ENCODE results near the gene HUWE1. TPM values are rescaled to one million over a fixed set of nuclear protein-coding genes. Genes with fewer than 3 reads are reported as not detected.

Gene HUWE1
- 100 to 1,000 TPM; 133 to 219 (median 198) TPM for total RNA-seq
- polyA plus RNA-seq, result 10 to 100 TPM; 30.8 to 52.0 TPM
- long read RNA-seq, donor 1, partial matches to known transcripts, result 41 of 43 reads
- long read RNA-seq, donor 1, other reads (novel, unspliced or antisense), result 2 of 43 reads
- long read RNA-seq, donor 2, partial matches to known transcripts, result 36 of 41 reads
- long read RNA-seq, donor 2, other reads (novel, unspliced or antisense), result 5 of 41 reads
- long read RNA-seq, donor 3, partial matches to known transcripts, result 66 of 72 reads
- long read RNA-seq, donor 3, other reads (novel, unspliced or antisense), result 6 of 72 reads

GRCh38 chrX:53686151-53686885, at the start of gene HUWE1:
TSS of gene HUWE1 (minus strand) at chrX:53686719. CDS start at chrX:53654107, 32,612 bp downstream.
- Histone ChIP-seq H3K4me3 (peak within 1 kb of the TSS; percentile 49 to 90 (median 68)), H3K36me3 (peaks cover 0 to 7% (median 0%) of the 10 kb centered on the region in 9 donors), H3K27me3 (peaks cover 0 to 17% (median 0%) of the 10 kb centered on the region in 7 donors), H3K9me3 (peaks cover 0 to 5% (median 0%) of the 10 kb centered on the region in 11 donors), H3K4me1 (peaks cover 0 to 30% (median 9%) of the 10 kb centered on the region in 9 donors), H3K27ac (peak within 1 kb of the TSS; percentile 40 to 91 (median 85))
- intact Hi-C loops (cut with DNase I), result loop anchor here in 1 of 10 donors (10.0 kb wide), 2 partner anchors 358 to 498 kb away; partner anchors contain the start of genes FAM120C and PHF8
- TF ChIP-seq, protein P1, sequence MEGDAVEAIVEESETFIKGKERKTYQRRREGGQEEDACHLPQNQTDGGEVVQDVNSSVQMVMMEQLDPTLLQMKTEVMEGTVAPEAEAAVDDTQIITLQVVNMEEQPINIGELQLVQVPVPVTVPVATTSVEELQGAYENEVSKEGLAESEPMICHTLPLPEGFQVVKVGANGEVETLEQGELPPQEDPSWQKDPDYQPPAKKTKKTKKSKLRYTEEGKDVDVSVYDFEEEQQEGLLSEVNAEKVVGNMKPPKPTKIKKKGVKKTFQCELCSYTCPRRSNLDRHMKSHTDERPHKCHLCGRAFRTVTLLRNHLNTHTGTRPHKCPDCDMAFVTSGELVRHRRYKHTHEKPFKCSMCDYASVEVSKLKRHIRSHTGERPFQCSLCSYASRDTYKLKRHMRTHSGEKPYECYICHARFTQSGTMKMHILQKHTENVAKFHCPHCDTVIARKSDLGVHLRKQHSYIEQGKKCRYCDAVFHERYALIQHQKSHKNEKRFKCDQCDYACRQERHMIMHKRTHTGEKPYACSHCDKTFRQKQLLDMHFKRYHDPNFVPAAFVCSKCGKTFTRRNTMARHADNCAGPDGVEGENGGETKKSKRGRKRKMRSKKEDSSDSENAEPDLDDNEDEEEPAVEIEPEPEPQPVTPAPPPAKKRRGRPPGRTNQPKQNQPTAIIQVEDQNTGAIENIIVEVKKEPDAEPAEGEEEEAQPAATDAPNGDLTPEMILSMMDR (IDR thresholded peaks at IDR 0.05), result no peak
- WGBS, 2 donors, result 0% methylated on average over 38 to 61 of the region's 61 CpGs
- ATAC-seq, result peak; percentile 53 to 76 (median 61)
- DNase-seq, result peak; percentile 78 to 84

GRCh38 chrX:53732797-53733196, 46.3 kb upstream of the HUWE1 start:
- Histone ChIP-seq H3K27ac (no peak overlapping the region), H3K4me3 (no peak overlapping the region), H3K4me1 (no peaks in the 10 kb centered on the region), H3K27me3 (peaks cover 0 to 22% (median 0%) of the 10 kb centered on the region in 7 donors), H3K36me3 (no peaks in the 10 kb centered on the region), H3K9me3 (no peaks in the 10 kb centered on the region)
- intact Hi-C loops (cut with DNase I), result no loop called here
- DNase-seq, result no peak
- no peak for ATAC-seq
- TF ChIP-seq, protein P1 (IDR thresholded peaks at IDR 0.05), result no peak
- 66 to 77% methylated on average over 2 of the region's 2 CpGs for WGBS, 2 donors

DNA sequence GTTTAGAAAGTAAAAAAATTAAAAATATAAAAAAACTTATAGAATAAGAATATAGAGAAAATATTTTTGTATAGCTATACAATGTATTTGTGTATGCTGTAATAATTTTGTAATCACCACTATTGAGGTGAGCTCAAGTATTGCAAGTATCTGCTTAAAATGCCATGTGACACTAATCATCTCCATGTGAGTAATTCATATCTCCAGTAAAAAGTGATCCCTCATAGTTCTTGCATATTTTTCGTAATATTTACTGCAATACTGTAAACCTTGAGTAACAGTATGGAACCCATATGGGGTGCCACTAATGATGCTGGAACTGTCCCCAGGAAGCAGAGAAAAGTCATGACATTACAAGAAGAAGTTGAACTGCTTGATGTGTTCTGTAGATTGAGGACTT, 43.2 kb upstream of the HUWE1 start:
- Histone ChIP-seq H3K9me3 (no peaks in the 10 kb centered on the region), H3K27me3 (no peaks in the 10 kb centered on the region), H3K4me3 (no peak overlapping the region), H3K27ac (no peak overlapping the region), H3K4me1 (peaks cover 0 to 3% (median 0%) of the 10 kb centered on the region in 9 donors), H3K36me3 (no peaks in the 10 kb centered on the region)
- intact Hi-C loops (cut with DNase I), result no loop called here
- 0% methylated on average over 1 of the region's 1 CpG for WGBS, 2 donors
- no peak for ATAC-seq
- DNase-seq, result no peak
- TF ChIP-seq, protein P1 (IDR thresholded peaks at IDR 0.05), result no peak

DNA sequence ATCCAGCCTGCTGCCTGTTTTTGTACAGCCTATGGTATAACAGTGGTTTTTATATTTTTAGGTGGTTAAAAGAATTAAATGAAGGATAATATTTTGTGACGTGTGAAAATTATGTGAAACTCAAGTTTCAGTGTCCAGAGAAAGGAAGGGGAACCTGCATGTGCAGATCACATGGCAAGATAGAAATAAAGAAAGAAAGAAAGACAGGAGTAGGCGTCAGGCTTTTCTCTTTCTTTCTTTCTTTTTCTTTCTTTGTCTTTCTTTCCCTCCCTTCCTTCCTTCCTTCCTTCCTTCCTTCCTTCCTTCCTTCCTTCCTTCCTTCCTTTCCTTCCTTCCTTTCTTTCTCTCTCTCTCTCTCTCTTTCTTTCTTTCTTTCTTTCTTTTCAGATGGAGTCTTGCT, 42.0 kb upstream of the HUWE1 start:
- ATAC-seq (no peak), DNase-seq (no peak)
- peaks cover 0 to 3% (median 0%) of the 10 kb centered on the region in 9 donors for H3K4me1 ChIP-seq
- no peaks in the 10 kb centered on the region for H3K27me3 ChIP-seq
- H3K4me3 ChIP-seq, result no peak overlapping the region
- no peaks in the 10 kb centered on the region for H3K9me3 ChIP-seq
- TF ChIP-seq, protein P1 (IDR thresholded peaks at IDR 0.05), result no peak
- intact Hi-C loops (cut with DNase I), result no loop called here
- no peaks in the 10 kb centered on the region for H3K36me3 ChIP-seq
- 70 to 89% methylated on average over 2 of the region's 2 CpGs for WGBS, 2 donors
- H3K27ac ChIP-seq, result no peak overlapping the region

Measured in heart right ventricle (tissue), 16 donors.